ENCODE results near the gene CC2D1A. TPM values are rescaled to one million over a fixed set of nuclear protein-coding genes. Genes with fewer than 3 reads are reported as not detected.

CC2D1A gene
- total RNA-seq, 4 donors from 2014 or later = 22.3 to 44.9 (median 33.7) TPM

DNA sequence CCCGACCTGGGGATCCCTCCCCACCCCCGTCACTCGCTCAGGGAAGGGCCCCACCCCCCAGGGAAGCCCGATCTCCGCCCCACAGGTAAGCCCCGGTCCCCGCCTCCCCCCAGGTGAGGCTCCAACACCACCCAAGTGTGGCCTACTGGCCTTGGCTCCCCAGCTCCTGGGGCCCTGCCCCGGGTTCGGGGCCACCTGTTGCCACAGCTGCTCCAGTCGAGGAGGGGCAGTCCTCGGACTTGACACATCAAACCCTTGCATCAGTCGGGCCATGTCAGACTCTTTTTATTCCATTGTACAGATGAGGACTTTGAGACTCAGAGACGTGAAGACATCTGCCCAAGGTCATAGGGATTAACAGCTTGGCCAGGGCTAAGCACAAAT lies 512 bp downstream of the CC2D1A start:
- H3K27ac ChIP-seq = peak overlapping the region; percentile 75 to 86 (median 76)
- DNase-seq = peak in 1 of 2 donors; percentile 32
- intact Hi-C loops (cut with DNase I; ENCODE audit: low total_unique reads) (loop anchor here (2.0 kb wide), 2 partner anchors 26 to 100 kb away; partner anchors contain the start of gene RFX1), in situ Hi-C loops (cut with MboI; ENCODE audit: low sequenced_read_pairs in 4 of 4) (no loop called here)
- peak overlapping the region; percentile 72 to 96 (median 90) for H3K4me3 ChIP-seq
- H3K9me3 ChIP-seq = no peaks in the 10 kb centered on the region
- peak; percentile 39 to 60 for ATAC-seq
- peaks cover 8 to 12% of the 10 kb centered on the region in 2 donors for H3K4me1 ChIP-seq
- TF ChIP-seq, protein P1, sequence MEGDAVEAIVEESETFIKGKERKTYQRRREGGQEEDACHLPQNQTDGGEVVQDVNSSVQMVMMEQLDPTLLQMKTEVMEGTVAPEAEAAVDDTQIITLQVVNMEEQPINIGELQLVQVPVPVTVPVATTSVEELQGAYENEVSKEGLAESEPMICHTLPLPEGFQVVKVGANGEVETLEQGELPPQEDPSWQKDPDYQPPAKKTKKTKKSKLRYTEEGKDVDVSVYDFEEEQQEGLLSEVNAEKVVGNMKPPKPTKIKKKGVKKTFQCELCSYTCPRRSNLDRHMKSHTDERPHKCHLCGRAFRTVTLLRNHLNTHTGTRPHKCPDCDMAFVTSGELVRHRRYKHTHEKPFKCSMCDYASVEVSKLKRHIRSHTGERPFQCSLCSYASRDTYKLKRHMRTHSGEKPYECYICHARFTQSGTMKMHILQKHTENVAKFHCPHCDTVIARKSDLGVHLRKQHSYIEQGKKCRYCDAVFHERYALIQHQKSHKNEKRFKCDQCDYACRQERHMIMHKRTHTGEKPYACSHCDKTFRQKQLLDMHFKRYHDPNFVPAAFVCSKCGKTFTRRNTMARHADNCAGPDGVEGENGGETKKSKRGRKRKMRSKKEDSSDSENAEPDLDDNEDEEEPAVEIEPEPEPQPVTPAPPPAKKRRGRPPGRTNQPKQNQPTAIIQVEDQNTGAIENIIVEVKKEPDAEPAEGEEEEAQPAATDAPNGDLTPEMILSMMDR (IDR thresholded peaks at IDR 0.05 in 4 of 5, conservative IDR thresholded peaks at IDR 0.05 in 1 of 5) = no peak
- TF ChIP-seq POLR2A (IDR thresholded peaks at IDR 0.05) = no peak
- H3K27me3 ChIP-seq = no peaks in the 10 kb centered on the region
- H3K36me3 ChIP-seq = peaks cover 0 to 6% of the 10 kb centered on the region in 2 donors

DNA sequence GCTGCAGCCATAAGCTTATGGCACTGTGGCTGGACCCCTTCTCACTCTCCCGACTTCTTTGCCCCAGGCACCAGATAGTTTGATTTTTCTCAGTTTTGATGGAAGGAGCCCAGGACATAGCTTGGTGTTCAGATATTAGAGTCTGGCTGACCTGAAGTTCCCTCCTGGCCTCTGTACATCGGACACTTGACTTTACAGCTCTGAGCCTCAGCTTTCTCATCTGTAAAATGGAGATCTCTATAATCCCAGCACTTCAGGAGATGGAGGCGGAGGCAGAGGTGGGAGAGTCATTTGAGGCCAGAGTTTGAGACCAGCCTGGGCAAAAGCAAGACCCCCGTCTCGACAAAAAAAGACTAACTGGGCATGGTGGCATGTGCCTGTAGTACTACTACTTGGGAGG lies 909 bp downstream of the CC2D1A start:
- Histone ChIP-seq H3K4me3 (peak overlapping the region; percentile 72 to 96 (median 90)), H3K27ac (peak overlapping the region in 1 of 4 donors; percentile 76), H3K4me1 (peaks cover 8 to 12% of the 10 kb centered on the region in 2 donors), H3K9me3 (no peaks in the 10 kb centered on the region), H3K27me3 (no peaks in the 10 kb centered on the region), H3K36me3 (peaks cover 0 to 7% of the 10 kb centered on the region in 2 donors)
- no peak for DNase-seq
- in situ Hi-C loops (cut with MboI; ENCODE audit: low sequenced_read_pairs in 4 of 4) = no loop called here
- TF ChIP-seq POLR2A (IDR thresholded peaks at IDR 0.05) = no peak
- TF ChIP-seq, protein P1 (IDR thresholded peaks at IDR 0.05 in 4 of 5, conservative IDR thresholded peaks at IDR 0.05 in 1 of 5) = no peak
- intact Hi-C loops (cut with DNase I; ENCODE audit: low total_unique reads) = loop anchor here (2.0 kb wide), 2 partner anchors 26 to 100 kb away; partner anchors contain the start of gene RFX1
- ATAC-seq = no peak

DNA sequence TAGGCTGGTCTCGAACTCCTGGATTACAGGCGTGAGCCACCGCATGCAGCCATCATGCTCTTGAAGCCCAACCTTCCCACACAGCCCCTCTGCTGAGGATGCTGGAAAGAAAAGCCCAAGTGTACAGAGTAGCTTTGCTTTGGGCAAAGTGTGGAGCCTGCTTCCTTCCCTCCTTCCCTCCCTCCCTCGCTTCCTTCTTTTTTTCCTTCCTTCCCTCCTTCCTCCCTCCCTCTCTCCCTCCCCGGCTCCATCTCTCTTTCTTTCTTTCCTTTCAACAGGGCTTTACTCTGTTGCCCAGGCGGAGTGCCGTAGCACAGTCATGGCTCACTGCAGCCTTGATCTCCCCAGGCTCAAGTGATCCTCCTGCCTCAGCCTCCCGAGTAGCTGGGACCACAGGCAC lies 2.7 kb downstream of the CC2D1A start:
- Histone ChIP-seq H3K4me3 (no peak overlapping the region), H3K4me1 (peaks cover 8 to 12% of the 10 kb centered on the region in 2 donors), H3K27me3 (no peaks in the 10 kb centered on the region), H3K36me3 (peaks cover 0 to 25% of the 10 kb centered on the region in 2 donors), H3K27ac (no peak overlapping the region), H3K9me3 (no peaks in the 10 kb centered on the region)
- ATAC-seq = no peak
- DNase-seq = no peak
- intact Hi-C loops (cut with DNase I; ENCODE audit: low total_unique reads) (no loop called here), in situ Hi-C loops (cut with MboI; ENCODE audit: low sequenced_read_pairs in 4 of 4) (no loop called here)
- TF ChIP-seq, protein P1 (IDR thresholded peaks at IDR 0.05 in 4 of 5, conservative IDR thresholded peaks at IDR 0.05 in 1 of 5) = no peak
- no peak for TF ChIP-seq POLR2A (IDR thresholded peaks at IDR 0.05)

DNA sequence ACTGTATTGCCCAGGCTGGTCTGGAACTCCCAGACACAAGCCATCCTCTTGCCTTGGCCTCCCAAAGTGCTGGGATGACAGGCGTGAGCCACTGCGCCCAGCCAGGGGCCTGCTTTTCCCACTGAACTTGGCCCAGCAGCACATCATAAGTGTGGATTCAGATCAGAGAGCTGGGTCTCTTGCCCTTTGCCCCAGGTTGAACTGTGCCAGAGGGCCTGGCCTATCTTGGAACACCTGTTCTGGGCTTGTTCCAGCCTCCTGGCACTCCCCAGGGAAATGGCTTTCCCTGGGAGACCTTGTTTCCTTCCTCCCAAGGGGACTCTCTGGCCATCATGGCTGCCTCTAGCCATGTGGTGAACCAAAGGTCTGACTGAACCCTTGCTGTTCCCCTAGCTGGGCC lies 3.4 kb downstream of the CC2D1A start:
- no peak for DNase-seq
- Histone ChIP-seq H3K36me3 (peaks cover 0 to 33% of the 10 kb centered on the region in 2 donors), H3K27me3 (no peaks in the 10 kb centered on the region), H3K4me1 (peaks cover 8 to 12% of the 10 kb centered on the region in 2 donors), H3K4me3 (no peak overlapping the region), H3K9me3 (no peaks in the 10 kb centered on the region), H3K27ac (no peak overlapping the region)
- in situ Hi-C loops (cut with MboI; ENCODE audit: low sequenced_read_pairs in 4 of 4) = no loop called here
- intact Hi-C loops (cut with DNase I; ENCODE audit: low total_unique reads) = no loop called here
- TF ChIP-seq POLR2A (IDR thresholded peaks at IDR 0.05) = no peak
- TF ChIP-seq, protein P1 (IDR thresholded peaks at IDR 0.05 in 4 of 5, conservative IDR thresholded peaks at IDR 0.05 in 1 of 5) = no peak
- ATAC-seq = no peak

DNA sequence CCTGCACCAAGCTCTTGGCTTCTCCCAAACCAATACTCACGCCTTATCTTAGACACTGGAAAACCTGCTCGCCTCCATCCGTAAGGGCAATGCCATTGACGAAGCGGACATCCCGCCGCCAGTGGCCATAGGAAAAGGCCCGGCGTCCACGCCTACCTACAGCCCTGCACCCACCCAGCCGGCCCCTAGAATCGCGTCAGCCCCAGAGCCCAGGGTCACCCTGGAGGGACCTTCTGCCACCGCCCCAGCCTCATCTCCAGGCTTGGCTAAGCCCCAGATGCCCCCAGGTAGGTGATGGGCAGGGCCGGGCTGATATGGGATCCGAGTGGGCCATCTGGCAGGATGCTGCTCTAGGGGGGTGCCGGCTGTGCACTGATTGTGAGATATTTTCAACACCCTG lies 7.4 kb downstream of the CC2D1A start:
- ATAC-seq = no peak
- in situ Hi-C loops (cut with MboI; ENCODE audit: low sequenced_read_pairs in 4 of 4) = no loop called here

More for the DNA sequence above, 7.4 kb downstream of the CC2D1A start:
- no peak for TF ChIP-seq POLR2A (IDR thresholded peaks at IDR 0.05)
- TF ChIP-seq, protein P1 (IDR thresholded peaks at IDR 0.05 in 4 of 5, conservative IDR thresholded peaks at IDR 0.05 in 1 of 5) = no peak
- H3K4me1 ChIP-seq = no peaks in the 10 kb centered on the region
- no peaks in the 10 kb centered on the region for H3K9me3 ChIP-seq
- peaks cover 0 to 66% of the 10 kb centered on the region in 2 donors for H3K36me3 ChIP-seq
- H3K27me3 ChIP-seq = no peaks in the 10 kb centered on the region
- intact Hi-C loops (cut with DNase I; ENCODE audit: low total_unique reads) = no loop called here
- no peak overlapping the region for H3K27ac ChIP-seq
- no peak overlapping the region for H3K4me3 ChIP-seq
- DNase-seq = no peak
